GM21529 (cell line): Measurements from ENCODE around the gene PROSER3.

Experiments used
- ATAC-seq: cut with Tn5 transposase; IDR thresholded peaks from one replicate; pipeline ENCODE4 v1.9.1; 2021; ENCODE audit not compliant: unreplicated experiment

PROSER3 gene

GRCh38 chr19:35816846-35817245, 58.9 kb downstream of the PROSER3 start:
- no peak for ATAC-seq

GRCh38 chr19:35818445-35818844, 60.5 kb downstream of the PROSER3 start:
- no peak for ATAC-seq
